GM19328 (cell line): ENCODE results near the gene AMDHD2.
"Not testable (repeated sequence)": the region's sequence is repeated elsewhere in the genome, so short reads cannot be mapped to it uniquely, and the experiment has no call there.

Source experiments
- ATAC-seq: cut with Tn5 transposase; IDR thresholded peaks from one replicate; pipeline ENCODE4 v1.9.1; 2021; ENCODE audit warnings: mild to moderate bottlenecking, moderate library complexity; ENCODE audit not compliant: unreplicated experiment

AMDHD2 gene

GRCh38 chr16:2567506-2567905, 47.3 kb downstream of the AMDHD2 start:
- not testable (repeated sequence) for ATAC-seq

DNA sequence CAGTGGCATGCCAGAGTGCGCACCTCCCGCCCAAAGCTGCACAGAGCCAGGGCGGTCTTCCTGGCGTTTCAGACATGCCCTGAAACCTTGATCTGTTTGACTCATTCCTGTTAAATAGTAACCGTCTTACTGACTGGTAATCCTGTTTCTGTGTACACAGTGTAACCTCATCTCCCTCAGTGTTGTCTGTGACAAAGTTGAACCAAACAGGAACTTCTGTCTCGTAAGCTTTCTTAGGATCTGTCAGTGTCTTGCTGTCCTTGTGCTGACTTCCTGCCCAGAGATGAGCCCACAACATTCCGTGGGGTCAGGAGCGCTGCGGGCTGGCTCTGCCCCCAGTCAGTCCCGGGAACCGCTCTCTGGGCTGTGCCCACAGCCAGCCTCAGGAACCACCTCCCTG, 48.4 kb downstream of the AMDHD2 start:
- not testable (repeated sequence) for ATAC-seq

GRCh38 chr16:2572704-2573103, 52.5 kb downstream of the AMDHD2 start:
- not testable (repeated sequence) for ATAC-seq

GRCh38 chr16:2575839-2576238, 55.7 kb downstream of the AMDHD2 start:
- not testable (repeated sequence) for ATAC-seq

GRCh38 chr16:2577044-2577443, 56.9 kb downstream of the AMDHD2 start:
- not testable (repeated sequence) for ATAC-seq

DNA sequence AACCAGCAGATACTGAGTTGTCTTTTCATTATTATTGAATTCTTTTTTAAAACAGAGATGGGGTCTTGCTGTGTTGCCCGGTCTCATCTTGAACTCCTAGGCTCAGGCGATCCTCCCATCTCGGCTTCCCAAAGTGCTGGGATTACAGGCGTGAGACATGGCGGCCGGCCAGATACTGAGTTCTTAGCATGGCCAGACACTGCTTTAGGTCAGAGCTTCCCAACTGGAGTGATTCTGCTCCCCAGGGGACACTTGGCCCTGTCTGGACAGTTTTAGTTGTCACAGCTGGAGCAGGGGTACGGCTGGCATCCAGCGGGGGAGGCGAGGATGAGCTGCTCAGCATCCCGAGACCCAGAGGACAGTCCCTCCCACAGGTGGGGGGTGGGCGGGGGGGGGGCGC, 58.7 kb downstream of the AMDHD2 start:
- not testable (repeated sequence) for ATAC-seq

- not testable (repeated sequence) for ATAC-seq
These were observed 60.0 kb downstream of the AMDHD2 start for GRCh38 chr16:2580143-2580542.

GRCh38 chr16:2580818-2581217, 60.6 kb downstream of the AMDHD2 start:
- not testable (repeated sequence) for ATAC-seq
